Measurements from ENCODE around the gene GTF2A2. TPM values are rescaled to one million over a fixed set of nuclear protein-coding genes. Genes with fewer than 3 reads are reported as not detected.

The GTF2A2 gene
- total RNA-seq, 1 donor from 2014 or later, result 80.9 TPM

- DNase-seq (ENCODE audit: low read depth), result peak; percentile 99
- TF ChIP-seq CTCF (conservative IDR thresholded peaks at IDR 0.05; ENCODE audit: low read depth, low read length), result no peak
- no peak overlapping the region for H3K4me3 ChIP-seq (ENCODE audit: low read depth, low read length)
These were observed 62.8 kb downstream of the GTF2A2 start for GRCh38 chr15:59594493-59594942.

GRCh38 chr15:59591356-59591755 lies 66.0 kb downstream of the GTF2A2 start:
- H3K4me3 ChIP-seq (ENCODE audit: low read depth, low read length), result no peak overlapping the region
- no peak for DNase-seq (ENCODE audit: low read depth)
- TF ChIP-seq CTCF (conservative IDR thresholded peaks at IDR 0.05; ENCODE audit: low read depth, low read length), result no peak

GRCh38 chr15:59590027-59590426 lies 67.3 kb downstream of the GTF2A2 start:
- H3K4me3 ChIP-seq (ENCODE audit: low read depth, low read length), result no peak overlapping the region
- no peak for DNase-seq (ENCODE audit: low read depth)
- no peak for TF ChIP-seq CTCF (conservative IDR thresholded peaks at IDR 0.05; ENCODE audit: low read depth, low read length)

Other genes starting within 250 kb of the GTF2A2 start
- gene FAM81A, start 219.3 kb downstream of the GTF2A2 start, total RNA-seq, result 3.0 and 5.2 TPM in 2 replicates
- 8.5 and 13.2 TPM in 2 replicates for gene GCNT3, start 45.7 kb downstream of the GTF2A2 start, total RNA-seq
- 87.2 and 107 TPM in 2 replicates for gene BNIP2, start 31.8 kb upstream of the GTF2A2 start, total RNA-seq